ENCODE data around the gene ROGDI.
A peak's percentile ranks its signal among the peaks of the same experiment; 100 is the strongest.

ROGDI gene

DNA sequence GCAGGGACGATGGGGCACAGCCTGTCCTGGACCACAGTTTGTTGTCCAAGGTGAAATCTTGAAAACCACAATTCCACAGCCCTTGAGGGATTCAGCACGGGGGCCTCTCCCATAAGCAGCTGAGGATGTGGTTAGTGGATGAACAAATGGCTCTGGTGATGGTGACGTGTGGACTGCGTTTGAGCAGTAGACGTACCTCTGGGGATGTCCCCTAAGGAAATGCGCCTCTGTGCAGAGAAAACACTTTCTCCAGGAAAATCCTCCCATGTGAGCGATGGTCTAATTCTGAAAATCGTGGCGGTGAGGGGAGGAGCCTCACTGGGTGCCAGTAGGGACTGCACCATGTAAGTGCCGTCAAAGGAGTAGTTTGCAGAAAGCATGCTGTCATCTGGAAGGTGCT, 11.6 kb downstream of the ROGDI start (continued):
- TF ChIP-seq CSDC2 (CRISPR knock-in tag; IDR thresholded peaks at IDR 0.05) (no peak), ZNF565 (CRISPR knock-in tag; conservative IDR thresholded peaks at IDR 0.05; ENCODE audit: low read depth) (no peak), TCF4 (CRISPR knock-in tag; IDR thresholded peaks at IDR 0.05; ENCODE audit: borderline replicate concordance) (no peak), ESRRG (CRISPR knock-in tag; IDR thresholded peaks at IDR 0.05) (no peak), ISL1 (CRISPR knock-in tag; IDR thresholded peaks at IDR 0.05) (no peak), OSR1 (CRISPR knock-in tag; IDR thresholded peaks at IDR 0.05) (no peak), ZNF70 (CRISPR knock-in tag; IDR thresholded peaks at IDR 0.05) (no peak)
- TF ChIP-seq, protein P1, sequence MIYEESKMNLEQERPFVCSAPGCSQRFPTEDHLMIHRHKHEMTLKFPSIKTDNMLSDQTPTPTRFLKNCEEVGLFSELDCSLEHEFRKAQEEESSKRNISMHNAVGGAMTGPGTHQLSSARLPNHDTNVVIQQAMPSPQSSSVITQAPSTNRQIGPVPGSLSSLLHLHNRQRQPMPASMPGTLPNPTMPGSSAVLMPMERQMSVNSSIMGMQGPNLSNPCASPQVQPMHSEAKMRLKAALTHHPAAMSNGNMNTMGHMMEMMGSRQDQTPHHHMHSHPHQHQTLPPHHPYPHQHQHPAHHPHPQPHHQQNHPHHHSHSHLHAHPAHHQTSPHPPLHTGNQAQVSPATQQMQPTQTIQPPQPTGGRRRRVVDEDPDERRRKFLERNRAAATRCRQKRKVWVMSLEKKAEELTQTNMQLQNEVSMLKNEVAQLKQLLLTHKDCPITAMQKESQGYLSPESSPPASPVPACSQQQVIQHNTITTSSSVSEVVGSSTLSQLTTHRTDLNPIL (CRISPR knock-in tag; IDR thresholded peaks at IDR 0.05; ENCODE audit: low read depth), result no peak

- TF ChIP-seq TCF4 (CRISPR knock-in tag; IDR thresholded peaks at IDR 0.05; ENCODE audit: borderline replicate concordance) (no peak), RARB (CRISPR knock-in tag; IDR thresholded peaks at IDR 0.05) (no peak), GLIS3 (CRISPR knock-in tag; IDR thresholded peaks at IDR 0.05) (no peak), ZFP3 (CRISPR knock-in tag; IDR thresholded peaks at IDR 0.05) (no peak), ZFP30 (CRISPR knock-in tag; IDR thresholded peaks at IDR 0.05) (no peak), ARNTL (CRISPR knock-in tag; IDR thresholded peaks at IDR 0.05; ENCODE audit: borderline replicate concordance, low read depth) (no peak), SNAI2 (CRISPR knock-in tag; IDR thresholded peaks at IDR 0.05) (no peak), ZNF8 (CRISPR knock-in tag; IDR thresholded peaks at IDR 0.05) (no peak), CSDC2 (CRISPR knock-in tag; IDR thresholded peaks at IDR 0.05) (no peak), ESRRG (CRISPR knock-in tag; IDR thresholded peaks at IDR 0.05) (no peak), POU6F1 (CRISPR knock-in tag; IDR thresholded peaks at IDR 0.05; ENCODE audit: borderline replicate concordance, low read depth) (no peak), ZNF565 (CRISPR knock-in tag; conservative IDR thresholded peaks at IDR 0.05; ENCODE audit: low read depth) (no peak), OSR1 (CRISPR knock-in tag; IDR thresholded peaks at IDR 0.05) (no peak)
- no peak for ATAC-seq
Measured at GRCh38 chr16:4790261-4790660, 12.2 kb downstream of the ROGDI start.

GRCh38 chr16:4788910-4789309, 13.5 kb downstream of the ROGDI start:
- no peak for ATAC-seq
- TF ChIP-seq OSR1 (CRISPR knock-in tag; IDR thresholded peaks at IDR 0.05), result no peak
- peak; percentile 32; the same call in 1 of the 2 replicates for TF ChIP-seq ZNF8 (CRISPR knock-in tag; IDR thresholded peaks at IDR 0.05)
- TF ChIP-seq GLIS3 (CRISPR knock-in tag; IDR thresholded peaks at IDR 0.05), result no peak

- TF ChIP-seq BACH2 (CRISPR knock-in tag; IDR thresholded peaks at IDR 0.05; ENCODE audit: borderline replicate concordance) (no peak), ZNF70 (CRISPR knock-in tag; IDR thresholded peaks at IDR 0.05) (peak; percentile 49; the same call in 1 of the 2 replicates)
- no peak for ATAC-seq
Measured at GRCh38 chr16:4788489-4788889, 13.9 kb downstream of the ROGDI start.

DNA sequence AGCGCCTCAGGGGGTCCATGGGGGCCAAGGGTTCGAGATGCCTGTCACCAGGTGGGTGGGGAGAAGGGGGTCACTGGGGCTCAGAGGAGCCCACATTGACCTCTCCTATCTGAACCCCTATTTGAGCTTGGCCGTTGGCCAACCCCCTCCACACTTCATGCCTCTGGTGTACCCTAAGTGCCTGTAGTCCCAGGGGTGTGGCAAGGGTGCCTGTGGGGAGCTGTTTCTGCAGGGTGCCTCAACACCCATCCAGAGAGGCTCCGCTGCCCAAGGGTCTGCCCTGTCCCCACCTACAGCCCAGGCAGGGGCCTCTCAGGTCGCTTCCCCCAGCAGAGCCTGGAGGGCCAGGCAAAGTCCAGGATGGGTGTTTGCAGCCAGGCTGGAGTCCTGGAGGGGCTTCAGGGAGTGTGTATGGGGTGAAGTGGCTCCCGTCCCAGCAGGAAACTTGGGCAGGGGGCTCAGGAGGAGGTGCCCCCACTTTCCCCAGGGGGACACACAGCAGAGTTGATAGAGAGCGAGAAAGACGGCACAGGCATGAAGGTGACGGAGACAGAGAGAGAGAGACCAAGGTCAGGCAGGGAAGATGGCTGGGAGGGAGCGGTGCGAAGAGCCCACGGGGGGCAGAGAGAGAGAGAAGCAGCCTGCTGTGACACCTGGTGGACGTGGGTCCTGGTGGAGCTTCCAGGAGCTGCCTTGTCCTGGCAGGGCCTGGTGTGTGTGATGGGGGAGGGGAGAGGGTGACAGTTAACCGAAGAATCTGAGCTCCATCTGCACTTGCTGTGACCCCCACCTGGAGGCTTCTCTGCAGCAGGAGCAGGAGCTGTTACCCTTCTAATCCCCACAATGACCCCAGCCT, 14.6 kb downstream of the ROGDI start, which contains the start of gene SEPTIN12:
SEPTIN12 (minus strand) TSS at position 719 of the 856 bp plus-strand sequence; CDS start at position 19, 700 bp downstream.
- TF ChIP-seq TSHZ2 (CRISPR knock-in tag; IDR thresholded peaks at IDR 0.05) (0 out of 2 replicates have a peak, but pooled peaks have one; percentile 13), SNAI2 (CRISPR knock-in tag; IDR thresholded peaks at IDR 0.05) (no peak), ISL1 (CRISPR knock-in tag; IDR thresholded peaks at IDR 0.05) (no peak)
- no peak; the same call in 2 of the 3 replicates for ATAC-seq

DNA sequence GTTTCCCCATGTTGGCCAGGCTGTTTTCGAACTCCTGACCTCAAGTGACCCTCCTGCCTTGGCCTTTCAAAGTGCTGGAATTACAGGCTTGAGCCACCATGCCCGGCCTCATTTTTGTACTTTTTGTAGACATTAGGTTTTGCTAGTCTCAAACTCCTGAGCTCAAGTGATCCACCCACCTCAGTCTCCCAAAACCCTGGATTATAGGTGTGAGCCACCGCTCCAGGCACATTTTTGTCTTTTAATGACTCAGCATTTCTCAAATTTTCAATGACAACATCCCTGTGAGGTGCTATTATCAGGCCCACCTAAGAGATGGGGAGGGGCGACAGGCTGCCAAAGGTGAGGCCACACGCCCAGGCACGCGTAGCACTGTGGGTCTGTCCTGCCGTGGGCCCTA, 15.4 kb downstream of the ROGDI start:
- no peak for TF ChIP-seq ARNTL (CRISPR knock-in tag; IDR thresholded peaks at IDR 0.05; ENCODE audit: borderline replicate concordance, low read depth)
- no peak for TF ChIP-seq TSHZ2 (CRISPR knock-in tag; IDR thresholded peaks at IDR 0.05)
- TF ChIP-seq ZNF565 (CRISPR knock-in tag; conservative IDR thresholded peaks at IDR 0.05; ENCODE audit: low read depth), result no peak
- no peak for TF ChIP-seq GLIS3 (CRISPR knock-in tag; IDR thresholded peaks at IDR 0.05)
- no peak for TF ChIP-seq ZC3H10 (CRISPR knock-in tag; IDR thresholded peaks at IDR 0.05)
- no peak for TF ChIP-seq OSR1 (CRISPR knock-in tag; IDR thresholded peaks at IDR 0.05)
- TF ChIP-seq SNAI2 (CRISPR knock-in tag; IDR thresholded peaks at IDR 0.05), result no peak
- TF ChIP-seq TOX (CRISPR knock-in tag; IDR thresholded peaks at IDR 0.05; ENCODE audit: borderline replicate concordance), result no peak
- no peak for TF ChIP-seq ZNF70 (CRISPR knock-in tag; IDR thresholded peaks at IDR 0.05)
- ATAC-seq, result no peak

All from SK-N-SH treated with all-trans-retinoic acid at 6 μM for 48 hours (cell line).